MV-4-11 (cell line): Measurements from ENCODE around the gene CCDC30.
"Not testable (repeated sequence)": the region's sequence is repeated elsewhere in the genome, so short reads cannot be mapped to it uniquely, and the experiment has no call there.

Experiments used
- DNase-seq: peaks from one replicate; lab custom pipeline; 2025; lab: John Stamatoyannopoulos, UW

CCDC30 gene

DNA sequence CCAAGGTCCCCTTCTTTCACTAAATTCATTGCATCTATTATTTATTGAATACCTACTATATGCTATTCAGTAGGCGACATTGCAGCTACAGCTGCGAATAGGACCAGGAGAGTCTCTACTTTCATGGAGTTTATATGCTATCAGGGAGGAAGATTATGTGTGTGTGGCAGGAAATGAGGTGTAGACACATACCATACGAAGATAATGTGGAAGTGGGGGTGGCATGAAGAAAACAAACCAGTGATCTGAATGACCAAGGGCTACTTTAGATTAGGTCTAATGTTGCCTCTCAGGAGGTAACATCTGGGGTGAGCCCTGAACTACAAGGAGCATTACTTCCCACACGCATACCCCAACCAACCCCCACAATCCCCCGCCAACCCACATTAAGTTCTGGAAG lies 194.1 kb downstream of the CCDC30 start:
- no peak for DNase-seq

DNA sequence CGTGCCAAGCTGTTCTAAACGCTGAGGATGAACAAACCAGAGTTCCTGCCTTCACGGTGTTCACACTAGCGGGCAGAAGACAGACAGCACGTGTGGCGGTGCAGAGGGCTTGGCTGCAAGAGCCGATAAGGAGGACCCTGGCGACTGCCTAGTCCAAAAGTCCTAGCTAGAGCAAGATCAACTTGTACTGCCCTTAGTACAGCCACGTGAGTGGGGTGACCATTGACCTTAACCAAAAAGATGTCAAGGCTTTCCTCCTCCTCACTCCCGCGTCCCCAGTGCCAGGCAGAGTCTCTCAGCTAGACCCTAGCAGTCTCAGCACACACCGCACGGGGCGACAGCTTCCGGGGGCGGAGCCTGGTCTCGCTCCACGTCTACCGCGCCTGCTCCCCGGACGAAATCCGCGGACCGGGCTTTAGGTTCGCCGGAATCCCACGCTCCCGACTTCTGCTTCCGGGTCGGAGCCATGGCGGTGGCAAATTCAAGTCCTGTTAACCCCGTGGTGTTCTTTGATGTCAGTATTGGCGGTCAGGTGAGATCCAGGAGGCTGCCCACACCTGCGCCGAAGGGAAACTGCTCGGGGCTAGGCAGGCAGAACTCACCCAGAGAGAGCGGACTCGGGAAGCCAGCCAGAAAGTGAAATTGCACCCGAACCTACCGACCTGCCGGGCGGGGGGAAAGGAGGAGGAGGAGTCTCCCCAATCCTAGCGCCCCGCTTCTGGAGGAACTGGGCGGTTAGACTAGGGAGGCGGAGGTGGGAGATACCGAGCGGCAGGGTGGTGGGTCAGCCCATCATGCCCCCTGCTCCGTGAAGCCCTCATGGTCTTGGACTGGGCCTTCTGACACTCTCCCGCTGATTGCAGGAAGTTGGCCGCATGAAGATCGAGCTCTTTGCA lies 195.1 kb downstream of the CCDC30 start, which contains the start of gene PPIH:
PPIH (plus strand) TSS at position 443 of the 896 bp plus-strand sequence; CDS start at position 467, 24 bp downstream.
- DNase-seq = peak; percentile 93

DNA sequence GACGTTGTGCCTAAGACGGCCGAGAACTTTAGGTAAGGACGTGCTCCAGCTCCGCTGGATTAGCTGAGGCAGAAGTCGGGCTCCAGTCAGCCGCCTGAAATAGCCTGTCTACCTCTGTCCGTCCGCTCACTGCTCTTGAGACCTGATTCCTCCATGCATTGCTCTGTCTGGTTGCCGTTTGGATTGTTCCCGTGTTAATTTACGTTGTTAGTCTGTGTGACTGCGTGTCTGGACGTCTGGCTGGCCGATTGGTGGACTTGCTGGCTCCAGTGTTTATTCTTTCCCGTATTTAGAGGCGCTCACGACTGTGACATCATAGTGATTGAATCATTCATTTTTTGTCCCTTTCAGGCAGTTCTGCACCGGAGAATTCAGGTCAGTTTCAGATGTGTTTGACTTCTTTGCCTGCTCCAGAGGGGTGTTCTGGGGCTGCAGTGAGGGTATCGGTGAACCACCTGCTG lies 195.8 kb downstream of the CCDC30 start:
- DNase-seq = no peak

DNA sequence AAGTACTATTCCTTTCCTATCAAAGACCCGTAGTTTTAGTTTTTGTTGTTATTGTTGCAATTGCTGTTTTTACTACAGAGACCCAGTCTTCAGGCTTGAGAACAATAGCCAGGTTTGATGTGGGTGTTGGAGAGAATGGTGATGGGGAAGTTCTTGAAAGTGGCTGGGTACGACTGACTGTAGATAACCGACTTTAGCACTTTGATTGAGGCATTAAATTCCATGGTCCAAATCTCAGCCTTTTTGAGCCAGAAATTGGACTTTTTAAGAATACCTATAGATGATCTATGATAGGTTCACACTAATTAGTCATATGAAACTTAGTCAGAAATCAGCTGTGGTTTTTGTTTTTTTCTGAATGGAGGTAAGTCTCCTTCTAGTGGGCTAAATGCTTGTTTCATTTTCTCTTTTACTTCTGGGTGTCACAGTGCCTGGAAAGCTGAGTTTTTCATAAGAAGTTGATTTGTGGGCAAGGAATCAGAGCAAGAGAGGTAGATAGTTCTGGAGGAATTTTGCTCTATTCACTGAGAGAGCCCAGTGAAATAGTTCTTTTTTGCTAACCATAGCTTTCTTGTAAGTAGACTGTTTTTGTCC lies 197.9 kb downstream of the CCDC30 start:
- DNase-seq = no peak

DNA sequence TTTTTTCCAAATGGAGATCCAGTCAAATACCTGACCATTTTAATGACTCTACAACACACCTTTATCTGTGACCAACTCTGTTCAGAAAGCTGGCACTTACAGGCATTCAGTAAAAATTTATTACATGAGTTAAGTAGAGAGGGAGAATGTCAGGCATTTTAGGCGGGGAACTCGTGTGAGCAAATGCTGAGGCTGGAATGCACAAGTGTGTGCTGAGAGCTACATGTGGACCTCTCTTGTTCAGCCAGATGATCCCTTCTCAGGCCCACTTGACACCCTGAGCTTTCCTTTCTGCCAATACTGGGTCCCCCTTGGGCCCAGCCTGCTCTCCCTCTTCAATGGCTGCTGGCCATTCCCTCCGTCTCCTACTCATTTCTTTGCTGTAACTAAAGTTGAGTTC lies 206.8 kb downstream of the CCDC30 start:
- DNase-seq = no peak

DNA sequence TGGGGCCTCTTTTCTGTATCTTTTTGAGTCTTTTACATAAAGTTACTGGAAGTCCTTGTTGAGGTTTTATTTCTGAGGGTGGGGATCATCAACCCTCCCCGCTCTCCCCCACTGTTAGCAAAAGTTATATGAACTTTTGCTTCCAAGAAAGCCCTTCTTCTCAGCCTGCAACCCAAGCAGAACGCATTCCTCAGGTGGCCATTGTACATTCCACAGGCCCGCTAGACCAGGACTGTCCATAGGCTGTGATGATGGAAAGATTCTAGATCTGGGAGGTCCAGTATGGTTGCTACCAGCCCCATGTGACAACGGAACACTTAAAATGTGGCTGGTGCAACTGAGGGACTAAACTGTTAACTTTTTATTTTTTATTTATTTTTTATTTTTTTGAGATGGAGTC lies 207.3 kb downstream of the CCDC30 start:
- no peak for DNase-seq

DNA sequence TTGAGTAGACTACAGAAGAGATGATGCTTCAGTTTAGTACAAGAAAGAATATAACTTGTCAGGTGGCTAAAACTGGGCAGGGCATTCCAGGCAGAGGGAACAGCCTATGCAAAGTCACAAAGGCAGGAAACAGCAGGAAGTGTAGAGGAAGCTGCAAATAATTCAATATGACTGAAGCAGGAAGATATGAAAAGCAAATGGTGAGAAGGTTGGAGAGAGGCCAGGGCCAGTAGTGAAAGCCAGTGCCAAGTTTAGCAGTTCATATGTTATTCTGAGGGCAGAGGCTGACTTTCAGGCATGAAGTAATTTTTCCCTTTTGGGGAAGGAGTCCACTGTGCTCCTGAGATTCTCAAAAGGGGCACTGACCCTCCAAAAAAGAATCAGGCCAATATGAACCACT lies 211.1 kb downstream of the CCDC30 start:
- DNase-seq = no peak

DNA sequence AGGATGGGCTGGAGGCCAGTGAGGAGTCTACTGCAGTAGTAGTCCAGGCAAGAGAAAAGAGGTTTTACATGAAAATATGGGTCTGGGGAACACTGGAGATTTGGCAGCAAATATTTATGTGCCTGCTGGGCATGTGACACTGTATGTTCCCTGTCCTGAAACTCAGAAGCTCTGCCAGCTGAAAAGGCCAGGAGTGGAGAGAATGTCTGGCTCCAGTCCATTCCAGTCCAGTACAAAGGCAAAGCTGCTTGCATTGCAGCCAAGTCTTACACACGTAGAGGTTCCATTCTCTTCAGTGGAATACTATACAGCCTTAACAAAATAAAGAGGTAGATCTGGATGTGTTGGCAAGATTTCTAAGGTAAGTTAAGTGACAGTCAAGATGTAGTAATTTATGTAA lies 211.6 kb downstream of the CCDC30 start:
- DNase-seq = no peak

DNA sequence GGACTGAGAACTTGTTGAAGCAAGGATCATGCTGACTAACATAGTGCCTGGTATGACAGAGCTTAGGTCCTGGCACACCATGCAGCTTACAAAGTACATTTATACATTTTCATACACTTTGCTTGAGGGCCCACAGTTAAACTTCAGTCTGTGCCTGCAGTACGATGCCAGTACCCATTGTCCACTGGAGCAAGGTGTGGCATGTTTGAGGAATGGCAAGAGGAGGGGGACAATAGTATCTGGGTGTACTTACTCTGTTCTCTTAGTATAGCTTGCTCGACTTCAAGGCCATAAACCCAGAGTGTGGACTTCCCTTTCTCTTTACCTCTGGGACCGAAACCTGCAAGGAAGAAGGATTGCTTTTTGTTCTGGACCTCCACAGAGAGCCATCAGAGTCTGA lies 212.4 kb downstream of the CCDC30 start:
- DNase-seq = no peak

DNA sequence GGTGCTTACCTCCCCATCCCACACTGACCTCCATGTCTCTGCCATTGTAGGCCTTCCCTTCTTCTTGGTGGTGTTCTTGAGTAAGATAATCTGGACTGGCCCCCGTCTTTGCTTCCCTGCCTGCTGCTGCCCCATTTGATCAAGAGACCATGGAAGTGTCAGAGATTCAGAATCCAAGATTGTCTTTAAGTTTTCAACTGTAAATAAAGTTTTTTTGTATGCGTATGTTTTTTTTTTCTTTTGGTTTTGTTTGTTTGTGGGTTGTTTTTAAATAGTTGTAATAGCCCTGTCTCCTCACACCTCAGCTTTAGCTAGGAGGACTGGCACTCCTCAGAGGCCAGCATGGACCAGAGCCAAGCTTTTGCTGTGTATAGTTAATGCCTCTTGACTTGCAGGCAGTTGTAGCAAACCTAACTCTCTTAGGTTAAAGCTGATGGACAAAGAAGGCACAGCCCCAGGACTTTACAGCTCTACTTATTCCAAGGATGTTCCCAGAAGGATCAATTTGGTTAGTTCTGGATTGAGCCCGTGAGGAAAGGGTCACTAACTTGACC lies 213.5 kb downstream of the CCDC30 start:
- no peak for DNase-seq

DNA sequence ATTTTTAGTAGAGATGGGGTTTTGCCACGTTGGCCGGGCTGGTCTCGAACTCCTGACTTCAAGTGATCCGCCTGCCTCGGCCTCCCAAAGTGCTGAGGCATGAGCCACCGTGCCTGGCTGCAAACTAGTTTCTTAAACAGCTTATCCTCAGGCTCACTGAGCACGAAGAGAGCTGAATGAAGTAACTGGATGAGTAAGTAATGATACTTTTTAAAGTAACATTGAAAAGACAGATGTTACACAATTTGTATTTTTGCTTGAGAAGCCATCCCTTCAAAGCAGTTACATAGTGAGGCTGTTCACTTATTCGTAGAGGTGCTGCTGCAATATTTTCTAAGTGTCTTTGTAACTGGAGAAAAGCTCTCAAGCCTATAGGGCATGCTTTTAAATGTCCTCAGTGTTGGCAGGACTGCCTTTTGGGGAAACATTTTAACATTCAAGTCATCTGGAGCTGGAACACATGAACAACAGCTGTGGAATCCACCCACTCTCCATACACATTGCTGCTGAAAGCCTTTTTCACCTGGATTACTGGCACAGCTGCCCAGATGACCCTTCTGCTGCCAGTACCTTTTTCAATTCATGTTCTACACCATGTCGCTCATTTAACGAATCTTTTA lies 216.4 kb downstream of the CCDC30 start:
- peak; percentile 47 for DNase-seq

DNA sequence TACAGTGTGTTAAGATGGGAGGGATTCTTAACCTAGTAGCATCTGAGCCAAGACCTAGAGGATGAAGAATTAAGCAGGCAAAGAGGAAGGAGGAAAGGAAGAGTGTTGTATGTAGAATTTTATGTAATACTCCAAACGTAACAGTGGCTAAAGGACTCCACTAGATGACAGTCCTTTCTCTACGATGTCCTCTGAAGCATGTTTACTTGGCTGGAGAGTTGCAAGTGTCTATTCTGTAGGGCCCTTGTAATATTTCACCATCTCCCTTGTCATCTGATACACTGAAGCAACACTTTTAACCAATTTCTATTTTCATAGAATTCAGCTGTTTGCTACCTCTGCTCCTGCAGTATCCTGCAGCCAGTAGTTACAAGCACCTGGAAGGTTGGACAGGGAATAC lies 217.0 kb downstream of the CCDC30 start:
- peak; percentile 45 for DNase-seq

DNA sequence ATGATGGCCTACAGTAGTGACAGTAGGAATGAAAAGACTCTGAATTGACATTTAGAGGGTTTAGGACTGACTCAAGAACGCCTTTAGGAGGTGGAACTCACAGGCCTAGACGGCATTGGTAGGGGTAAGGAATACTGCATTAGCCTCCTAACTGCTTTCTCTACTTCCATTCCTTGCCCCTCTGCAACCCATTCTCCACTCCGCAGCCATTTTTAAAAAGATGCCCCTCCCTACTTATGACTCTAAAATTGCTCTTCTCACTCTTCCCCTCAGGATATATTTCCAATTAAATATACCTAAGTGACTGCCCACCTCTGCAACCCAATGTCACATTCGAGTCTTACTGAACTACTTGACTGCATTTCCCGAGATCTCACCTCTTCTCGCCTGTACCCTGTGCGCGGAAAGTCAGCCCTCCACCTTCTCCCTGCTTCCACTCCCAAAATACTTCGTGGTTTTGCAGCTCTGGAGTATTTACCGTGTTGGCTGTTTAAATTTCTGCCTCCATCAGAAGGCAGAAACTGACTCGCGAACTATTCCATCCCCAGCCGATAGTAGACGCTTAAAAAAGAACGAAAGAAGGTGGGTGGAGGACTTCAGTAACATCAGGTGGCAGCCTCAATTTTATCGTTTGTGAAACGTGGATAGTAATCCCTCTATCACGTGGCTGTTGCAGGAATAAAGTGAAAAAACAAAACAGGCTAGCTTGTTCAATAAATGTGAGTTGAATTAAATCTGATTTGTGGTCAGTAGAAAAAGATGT lies 218.0 kb downstream of the CCDC30 start:
- peak; percentile 25 for DNase-seq

DNA sequence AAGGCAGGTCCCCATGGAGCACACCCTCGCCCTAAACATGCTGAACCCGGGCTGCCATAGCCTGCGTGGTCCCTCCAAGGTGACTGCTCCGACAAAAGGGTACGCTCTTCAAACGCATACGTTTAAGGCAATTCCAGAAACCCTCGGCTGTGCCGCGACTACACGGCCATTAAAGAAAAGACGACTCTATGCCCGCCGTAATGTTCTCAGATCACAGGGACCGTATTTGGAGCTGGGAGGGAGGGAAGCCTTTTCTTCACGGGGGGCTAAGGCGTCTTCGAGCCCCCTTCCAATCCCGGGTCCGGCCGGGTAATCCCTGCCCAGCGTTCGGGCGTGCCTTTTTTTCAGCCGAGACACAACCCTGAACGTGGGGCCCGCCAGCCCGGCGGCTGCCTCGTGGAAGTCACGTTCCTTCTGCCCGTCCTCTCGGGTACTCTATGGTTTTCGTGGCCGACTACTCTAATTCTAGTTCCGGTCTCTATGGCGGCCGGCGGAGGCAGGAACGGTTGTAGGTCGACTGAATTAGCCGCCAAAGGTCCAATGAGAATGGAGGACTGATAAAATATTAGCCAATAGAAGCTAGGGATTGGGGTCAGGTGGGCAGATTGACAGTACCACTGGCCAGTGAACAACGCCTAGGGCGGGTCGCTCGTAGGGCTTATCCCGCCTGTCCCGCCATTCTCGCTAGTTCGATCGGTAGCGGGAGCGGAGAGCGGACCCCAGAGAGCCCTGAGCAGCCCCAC lies 218.8 kb downstream of the CCDC30 start, which contains the start of gene YBX1:
YBX1 (plus strand) TSS at position 678 of the 743 bp plus-strand sequence. CDS start 148 bp downstream, outside the sequence.
- DNase-seq = peak; percentile 99

DNA sequence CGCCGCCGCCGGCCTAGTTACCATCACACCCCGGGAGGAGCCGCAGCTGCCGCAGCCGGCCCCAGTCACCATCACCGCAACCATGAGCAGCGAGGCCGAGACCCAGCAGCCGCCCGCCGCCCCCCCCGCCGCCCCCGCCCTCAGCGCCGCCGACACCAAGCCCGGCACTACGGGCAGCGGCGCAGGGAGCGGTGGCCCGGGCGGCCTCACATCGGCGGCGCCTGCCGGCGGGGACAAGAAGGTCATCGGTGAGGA lies 219.3 kb downstream of the CCDC30 start:
- DNase-seq = not testable (repeated sequence)

DNA sequence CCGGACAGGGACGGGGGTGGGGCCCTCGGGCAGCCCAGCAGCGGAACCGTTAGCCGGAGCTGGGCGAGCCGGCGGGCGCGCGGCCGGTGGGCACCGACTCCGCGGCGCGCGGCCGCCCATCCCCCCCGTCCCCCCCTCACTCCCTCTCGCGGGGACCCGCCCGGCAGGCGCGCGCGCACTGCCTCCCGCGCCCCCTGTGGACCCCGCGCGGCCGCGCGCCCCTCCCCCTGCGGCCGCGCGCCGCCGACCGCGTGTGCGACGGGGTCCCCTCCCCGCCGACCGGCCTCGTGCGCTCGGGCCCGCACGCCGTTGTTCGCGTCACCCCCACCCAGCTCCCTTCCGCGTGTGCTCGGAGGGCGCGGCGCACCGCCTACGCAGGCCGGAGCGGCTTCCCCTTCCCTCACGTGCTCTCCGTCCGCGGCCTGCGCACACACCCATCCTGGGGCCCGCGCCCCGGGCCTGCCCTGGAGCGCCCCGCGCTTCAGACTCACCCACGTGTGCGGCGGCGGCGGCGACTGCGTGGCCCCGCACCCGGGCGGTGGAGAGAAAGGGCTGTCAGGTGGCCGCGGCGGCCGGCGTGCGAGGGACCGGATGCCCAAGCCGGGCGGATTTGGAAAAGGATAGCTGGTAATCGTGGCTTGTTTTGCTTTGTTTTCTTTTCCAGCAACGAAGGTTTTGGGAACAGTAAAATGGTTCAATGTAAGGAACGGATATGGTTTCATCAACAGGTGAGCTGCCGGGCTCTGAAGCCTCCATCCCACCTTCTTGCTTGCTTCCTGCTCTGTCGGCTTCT lies 219.8 kb downstream of the CCDC30 start:
- DNase-seq = peak; percentile 54

DNA sequence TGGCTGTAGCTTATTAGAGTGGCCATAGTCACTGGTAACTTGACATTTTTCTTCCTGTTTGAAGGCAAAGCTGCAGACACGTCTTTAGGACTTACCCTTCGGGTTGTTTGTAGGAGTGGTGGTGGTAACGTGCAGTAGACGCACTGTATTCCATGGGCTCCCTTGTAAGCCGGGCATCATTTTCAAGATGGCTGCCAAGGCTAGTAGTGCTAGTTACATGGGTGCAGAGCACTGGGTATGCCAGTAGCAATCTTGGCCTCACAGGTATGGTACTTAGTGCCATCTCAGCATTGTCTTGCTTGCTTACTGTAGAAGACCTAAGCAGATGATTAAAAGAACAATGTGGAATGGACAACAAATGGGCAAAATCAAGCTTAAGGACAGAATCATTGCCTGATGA lies 221.1 kb downstream of the CCDC30 start:
- DNase-seq = peak; percentile 9

DNA sequence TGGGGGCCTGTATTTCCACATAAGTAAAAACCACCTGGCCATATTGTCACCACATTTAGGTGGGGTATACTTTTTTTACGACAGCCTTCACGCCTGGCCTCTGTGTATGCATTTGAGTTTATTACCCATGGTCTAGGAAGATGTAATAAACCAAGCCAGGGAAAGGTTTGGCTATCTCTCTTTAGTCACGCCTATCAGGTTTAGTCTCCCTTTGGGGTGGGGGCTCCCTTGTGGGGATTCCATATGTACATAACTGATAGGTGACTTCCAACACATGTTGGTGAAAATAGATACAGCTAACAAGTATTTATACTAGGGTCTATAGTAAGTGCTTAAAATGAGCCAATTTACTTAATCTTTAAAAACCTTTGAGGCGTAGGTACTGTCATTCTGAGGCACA lies 223.3 kb downstream of the CCDC30 start:
- no peak for DNase-seq

DNA sequence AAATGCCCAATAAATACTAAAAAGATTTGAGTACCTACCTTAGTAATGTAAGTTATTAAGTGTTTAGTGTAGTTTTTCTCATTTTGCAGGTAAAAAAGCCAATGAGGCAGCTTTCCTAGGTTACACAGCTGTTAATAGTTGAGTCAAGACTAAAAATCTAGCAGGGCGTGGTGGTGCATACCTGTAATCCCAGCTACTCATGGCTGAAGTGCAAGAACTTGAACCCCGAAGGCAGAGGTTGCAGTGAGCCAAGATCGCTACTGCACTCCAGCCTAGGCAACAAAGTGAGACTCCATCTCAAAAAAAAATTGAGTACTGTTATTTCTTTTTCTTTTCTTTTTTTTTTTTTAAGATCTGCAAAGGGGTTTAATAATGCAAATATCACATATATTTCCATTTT lies 226.8 kb downstream of the CCDC30 start:
- DNase-seq = no peak

DNA sequence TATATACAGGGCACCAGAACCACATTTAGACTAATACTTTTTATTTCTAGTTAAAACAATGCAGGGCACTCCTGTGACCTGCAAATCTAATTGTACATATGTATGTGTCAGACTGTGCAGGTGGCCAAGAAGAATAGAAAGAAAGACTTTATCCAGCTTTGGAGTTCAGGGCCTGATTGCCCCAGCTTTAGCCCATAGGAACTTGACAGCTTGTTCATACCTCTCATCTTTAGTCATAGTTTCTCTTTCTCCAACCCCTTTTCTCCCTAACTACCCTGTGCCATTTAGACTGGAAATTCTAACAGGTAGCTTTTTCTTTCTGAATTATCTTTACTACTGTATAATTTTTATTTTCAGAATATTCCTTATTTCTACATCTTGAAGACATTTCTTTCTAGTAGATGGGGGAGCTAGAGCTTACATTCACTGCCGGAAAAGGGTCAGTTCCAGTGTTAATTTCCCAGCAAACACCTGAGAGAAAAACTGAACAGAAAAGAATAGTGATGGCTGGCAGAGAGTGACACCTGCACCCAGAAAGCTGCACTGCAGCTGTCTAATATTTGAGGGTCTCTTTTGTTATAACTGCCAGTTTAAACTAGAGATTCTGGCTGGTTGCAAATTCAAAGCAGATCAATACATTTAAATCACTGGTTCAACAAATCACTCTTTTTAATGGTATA lies 227.5 kb downstream of the CCDC30 start:
- no peak for DNase-seq
